ENCODE results near the gene ETFRF1.

Gene ETFRF1

GRCh38 chr12:25236190-25236589, 41.2 kb downstream of the ETFRF1 start:
- no peak for DNase-seq

GRCh38 chr12:25236626-25237025, 41.6 kb downstream of the ETFRF1 start:
- no peak for DNase-seq

- no peak for DNase-seq
These were observed 46.4 kb downstream of the ETFRF1 start for GRCh38 chr12:25241167-25242020.

GRCh38 chr12:25242981-25243679, 48.1 kb downstream of the ETFRF1 start:
- no peak for DNase-seq

GRCh38 chr12:25243680-25243990, 48.6 kb downstream of the ETFRF1 start:
- no peak for DNase-seq

GRCh38 chr12:25245491-25245890, 50.5 kb downstream of the ETFRF1 start:
- no peak for DNase-seq

- DNase-seq: no peak
These were observed 53.1 kb downstream of the ETFRF1 start for GRCh38 chr12:25248137-25248536.

- DNase-seq: no peak
These were observed 53.7 kb downstream of the ETFRF1 start for GRCh38 chr12:25248732-25249131.

- DNase-seq: no peak
These were observed 55.1 kb downstream of the ETFRF1 start for GRCh38 chr12:25249931-25250738.

- peak; percentile 62 for DNase-seq
These were observed 56.0 kb downstream of the ETFRF1 start, which contains the start of gene KRAS for GRCh38 chr12:25250744-25251730. Gene KRAS (minus strand): TSS chr12:25250929.

- no peak for DNase-seq
These were observed 56.7 kb downstream of the ETFRF1 start for GRCh38 chr12:25251769-25252168.

- no peak for DNase-seq
These were observed 57.9 kb downstream of the ETFRF1 start for GRCh38 chr12:25252946-25253345.

GRCh38 chr12:25253371-25254068, 58.5 kb downstream of the ETFRF1 start:
- DNase-seq: no peak

- DNase-seq: no peak
These were observed 59.3 kb downstream of the ETFRF1 start for GRCh38 chr12:25254271-25254880.
